Upper lobe of right lung (tissue), 1 donor: ENCODE data around the gene SLC6A16. TPM values are rescaled to one million over a fixed set of nuclear protein-coding genes. Genes with fewer than 3 reads are reported as not detected.

Source experiments
- ATAC-seq: fragments of 200-7000 bp; cut with Tn5 transposase; one replicate; pipeline ENCODE4 v1.9.1; 2020; ENCODE audit warnings: mild to moderate bottlenecking, moderate library complexity
- DNase-seq: peaks from one replicate; pipeline ENCODE4 v3.0.0-alpha.2; 2020
- H3K27ac ChIP-seq: fragments of 200-600 bp; one replicate; pipeline ENCODE4 v1.8.0; 2022
- H3K27me3 ChIP-seq: fragments of 200-600 bp; one replicate; pipeline ENCODE4 v1.8.0; 2022; ENCODE audit warnings: mild to moderate bottlenecking
- H3K36me3 ChIP-seq: fragments of 200-600 bp; one replicate; pipeline ENCODE4 v1.8.0; 2022
- H3K4me1 ChIP-seq: fragments of 200-600 bp; one replicate; pipeline ENCODE4 v1.8.0; 2022
- H3K4me3 ChIP-seq: fragments of 200-600 bp; one replicate; pipeline ENCODE4 v1.8.0; 2022; ENCODE audit warnings: mild to moderate bottlenecking
- H3K9me3 ChIP-seq: fragments of 200-600 bp; one replicate; pipeline ENCODE4 v1.8.0; 2022
- intact Hi-C: fragments of 100-400 bp; cut with DNase I; formaldehyde crosslinking; loops from one replicate; pipeline ENCODE4 v1.11.0; 2022
- microRNA-seq: library from miRNA; unstranded; fragments of <30 nt; microRNA quantifications from one replicate; pipeline ENCODE4 v1.2.0, GENCODE V29; 2020; ENCODE audit warnings: borderline microRNAs expressed
- total RNA-seq: library from RNA; stranded (reverse); fragmentation: NEBNext Ultra II Directional; extraction: Animal tissue kit (Norgen Biotek cat#: 25700); gene quantifications from one replicate; pipeline ENCODE4 v1.2.1, GENCODE V29; 2021
- TF ChIP-seq, protein P1 (sequence below): fragments of 200-600 bp; IDR thresholded peaks from one replicate; pipeline ENCODE4 v1.8.0; 2022; ENCODE audit warnings: antibody characterized with exemption
- donor health status: DM: no; HTN: yes; CAD: no; lungs with severe emphysema.

Gene SLC6A16
- total RNA-seq, 1 donor from 2014 or later = 4.5 TPM

DNA sequence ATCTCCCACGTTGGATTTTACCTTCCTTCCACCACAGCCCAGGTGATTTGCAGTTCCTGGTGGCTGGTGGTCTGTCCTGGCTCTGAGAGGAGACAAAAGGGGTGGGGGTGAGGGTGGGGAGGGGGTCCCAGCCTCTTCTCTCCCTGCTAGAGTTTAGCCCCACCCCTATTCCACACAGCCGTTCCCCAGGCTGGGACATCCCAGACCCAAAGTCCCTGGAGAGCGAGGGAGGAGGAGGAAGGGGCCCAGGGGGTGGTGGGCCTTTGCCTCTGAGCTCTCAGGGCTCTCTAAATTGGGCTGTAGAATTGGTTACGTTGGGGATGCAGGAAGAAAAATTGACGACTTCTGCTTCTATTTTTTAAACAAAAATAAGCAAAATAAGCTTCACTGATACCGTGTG lies 81.9 kb downstream of the SLC6A16 start:
- Histone ChIP-seq H3K36me3 (no peaks in the 10 kb centered on the region), H3K4me3 (no peak overlapping the region), H3K4me1 (no peaks in the 10 kb centered on the region), H3K27ac (no peak overlapping the region), H3K9me3 (no peaks in the 10 kb centered on the region), H3K27me3 (no peaks in the 10 kb centered on the region)
- TF ChIP-seq, protein P1, sequence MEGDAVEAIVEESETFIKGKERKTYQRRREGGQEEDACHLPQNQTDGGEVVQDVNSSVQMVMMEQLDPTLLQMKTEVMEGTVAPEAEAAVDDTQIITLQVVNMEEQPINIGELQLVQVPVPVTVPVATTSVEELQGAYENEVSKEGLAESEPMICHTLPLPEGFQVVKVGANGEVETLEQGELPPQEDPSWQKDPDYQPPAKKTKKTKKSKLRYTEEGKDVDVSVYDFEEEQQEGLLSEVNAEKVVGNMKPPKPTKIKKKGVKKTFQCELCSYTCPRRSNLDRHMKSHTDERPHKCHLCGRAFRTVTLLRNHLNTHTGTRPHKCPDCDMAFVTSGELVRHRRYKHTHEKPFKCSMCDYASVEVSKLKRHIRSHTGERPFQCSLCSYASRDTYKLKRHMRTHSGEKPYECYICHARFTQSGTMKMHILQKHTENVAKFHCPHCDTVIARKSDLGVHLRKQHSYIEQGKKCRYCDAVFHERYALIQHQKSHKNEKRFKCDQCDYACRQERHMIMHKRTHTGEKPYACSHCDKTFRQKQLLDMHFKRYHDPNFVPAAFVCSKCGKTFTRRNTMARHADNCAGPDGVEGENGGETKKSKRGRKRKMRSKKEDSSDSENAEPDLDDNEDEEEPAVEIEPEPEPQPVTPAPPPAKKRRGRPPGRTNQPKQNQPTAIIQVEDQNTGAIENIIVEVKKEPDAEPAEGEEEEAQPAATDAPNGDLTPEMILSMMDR = no peak
- DNase-seq (no peak), ATAC-seq (no peak)
- intact Hi-C loops = no loop called here

DNA sequence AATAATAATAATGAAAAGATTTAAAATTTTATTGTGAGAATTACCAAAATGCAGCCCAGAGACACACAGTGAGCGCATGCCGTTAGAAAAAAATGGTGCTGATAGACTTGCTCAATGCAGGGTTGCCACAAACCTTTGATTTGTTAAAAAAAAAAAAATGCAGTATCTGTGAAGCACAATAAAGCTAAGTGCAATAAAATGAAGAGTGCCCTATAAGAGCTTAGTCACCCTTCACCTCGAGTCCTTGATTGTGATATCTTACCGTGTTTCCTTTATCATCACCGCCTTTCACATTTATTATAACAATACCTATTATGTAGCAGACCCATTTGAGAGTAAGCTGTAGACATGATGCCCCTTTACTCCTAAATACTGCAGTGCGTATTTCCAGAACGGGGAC lies 83.2 kb downstream of the SLC6A16 start:
- H3K9me3 ChIP-seq = no peaks in the 10 kb centered on the region
- TF ChIP-seq, protein P1 = no peak
- no peaks in the 10 kb centered on the region for H3K27me3 ChIP-seq
- no peaks in the 10 kb centered on the region for H3K36me3 ChIP-seq
- ATAC-seq = no peak
- no peak overlapping the region for H3K4me3 ChIP-seq
- intact Hi-C loops = no loop called here
- no peak for DNase-seq
- no peak overlapping the region for H3K27ac ChIP-seq
- H3K4me1 ChIP-seq = no peaks in the 10 kb centered on the region

Small RNA genes lying within 50 kb of the gene (microRNA-seq; reads per million reads assigned to microRNA genes)
- not detected for gene MIR4324

Other genes starting within 250 kb of the SLC6A16 start
- 179 TPM for gene SNRNP70, start 239.7 kb downstream of the SLC6A16 start, total RNA-seq
- 12.2 TPM for gene LIN7B, start 210.8 kb downstream of the SLC6A16 start, total RNA-seq
- gene C19orf73, start 206.0 kb downstream of the SLC6A16 start, total RNA-seq = 1.5 TPM
- gene PPFIA3, start 205.6 kb downstream of the SLC6A16 start, total RNA-seq = 10.7 TPM
- 2.2 TPM for gene HRC, start 169.8 kb downstream of the SLC6A16 start, total RNA-seq
- 44.3 TPM for gene TRPM4, start 167.4 kb downstream of the SLC6A16 start, total RNA-seq
- gene CD37, start 10.2 kb upstream of the SLC6A16 start, total RNA-seq = 101 TPM
- gene TEAD2, start 37.2 kb upstream of the SLC6A16 start, total RNA-seq = 36.4 TPM
- gene DKKL1, start 38.7 kb upstream of the SLC6A16 start, total RNA-seq = not detected
- 2.2 TPM for gene KASH5, start 63.1 kb upstream of the SLC6A16 start, total RNA-seq
- gene PTH2, start 98.2 kb upstream of the SLC6A16 start, total RNA-seq = not detected
- gene GFY, start 100.2 kb upstream of the SLC6A16 start, total RNA-seq = not detected
- 0.69 TPM for gene SLC17A7, start 116.3 kb upstream of the SLC6A16 start, total RNA-seq
- 64.2 TPM for gene PIH1D1, start 126.6 kb upstream of the SLC6A16 start, total RNA-seq
- gene ALDH16A1, start 128.0 kb upstream of the SLC6A16 start, total RNA-seq = 32.3 TPM
- 12.1 TPM for gene FLT3LG, start 149.0 kb upstream of the SLC6A16 start, total RNA-seq
- gene RPL13A, start 162.4 kb upstream of the SLC6A16 start, total RNA-seq = 1,829 TPM
- gene RPS11, start 171.2 kb upstream of the SLC6A16 start, total RNA-seq = 1,616 TPM
- gene FCGRT, start 187.5 kb upstream of the SLC6A16 start, total RNA-seq = 320 TPM
- 22.1 TPM for gene RCN3, start 202.8 kb upstream of the SLC6A16 start, total RNA-seq